GM19328 (cell line): ENCODE data around the gene GATA5.

Source experiments
- ATAC-seq: cut with Tn5 transposase; IDR thresholded peaks from one replicate; pipeline ENCODE4 v1.9.1; 2021; ENCODE audit warnings: mild to moderate bottlenecking, moderate library complexity; ENCODE audit not compliant: unreplicated experiment

Gene GATA5

GRCh38 chr20:62418709-62419487 lies 56.9 kb downstream of the GATA5 start:
- ATAC-seq = no peak

GRCh38 chr20:62417981-62418708 lies 57.6 kb downstream of the GATA5 start:
- ATAC-seq = no peak

GRCh38 chr20:62416651-62417637 lies 58.9 kb downstream of the GATA5 start:
- ATAC-seq = no peak

- no peak for ATAC-seq
Measured at GRCh38 chr20:62415354-62416111, 60.3 kb downstream of the GATA5 start.

- ATAC-seq = no peak
Measured at GRCh38 chr20:62413896-62414481, 61.8 kb downstream of the GATA5 start.
